ENCODE data around the gene CALHM3. TPM values are rescaled to one million over a fixed set of nuclear protein-coding genes. Genes with fewer than 3 reads are reported as not detected.
A peak's percentile ranks its signal among the peaks of the same experiment; 100 is the strongest.

Gene CALHM3
- total and polyA plus RNA-seq, 2 donors from 2014 or later: not detected

DNA sequence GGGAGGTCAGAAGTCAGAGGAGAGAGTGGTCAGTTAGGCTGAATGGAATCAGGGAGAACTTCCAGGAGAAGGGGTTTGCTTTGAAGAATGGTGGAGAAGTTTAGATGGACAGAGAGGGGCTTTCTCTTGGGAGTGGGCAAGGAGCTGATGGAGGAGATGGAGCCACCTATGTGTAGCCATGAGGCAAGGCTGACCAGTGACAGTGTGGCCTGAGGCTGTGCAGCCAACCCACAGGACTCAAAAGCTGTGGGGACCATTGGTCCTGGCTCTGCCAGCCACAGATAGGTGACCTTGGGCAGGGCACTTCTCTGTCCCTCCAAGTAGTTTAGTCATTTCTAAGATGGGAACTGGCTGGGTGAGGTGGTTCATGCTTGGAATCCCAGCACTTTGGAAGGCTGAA is 33.1 kb upstream of the CALHM3 start:
- no peak for FAIRE-seq
- TF ChIP-seq, protein P1, sequence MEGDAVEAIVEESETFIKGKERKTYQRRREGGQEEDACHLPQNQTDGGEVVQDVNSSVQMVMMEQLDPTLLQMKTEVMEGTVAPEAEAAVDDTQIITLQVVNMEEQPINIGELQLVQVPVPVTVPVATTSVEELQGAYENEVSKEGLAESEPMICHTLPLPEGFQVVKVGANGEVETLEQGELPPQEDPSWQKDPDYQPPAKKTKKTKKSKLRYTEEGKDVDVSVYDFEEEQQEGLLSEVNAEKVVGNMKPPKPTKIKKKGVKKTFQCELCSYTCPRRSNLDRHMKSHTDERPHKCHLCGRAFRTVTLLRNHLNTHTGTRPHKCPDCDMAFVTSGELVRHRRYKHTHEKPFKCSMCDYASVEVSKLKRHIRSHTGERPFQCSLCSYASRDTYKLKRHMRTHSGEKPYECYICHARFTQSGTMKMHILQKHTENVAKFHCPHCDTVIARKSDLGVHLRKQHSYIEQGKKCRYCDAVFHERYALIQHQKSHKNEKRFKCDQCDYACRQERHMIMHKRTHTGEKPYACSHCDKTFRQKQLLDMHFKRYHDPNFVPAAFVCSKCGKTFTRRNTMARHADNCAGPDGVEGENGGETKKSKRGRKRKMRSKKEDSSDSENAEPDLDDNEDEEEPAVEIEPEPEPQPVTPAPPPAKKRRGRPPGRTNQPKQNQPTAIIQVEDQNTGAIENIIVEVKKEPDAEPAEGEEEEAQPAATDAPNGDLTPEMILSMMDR (IDR thresholded peaks at IDR 0.05; ENCODE audit: borderline replicate concordance, extremely low read depth, insufficient read depth): no peak
- Histone ChIP-seq H3K27ac (ENCODE audit: low read depth in 2 of 2, low read length in 2 of 2) (peak overlapping the region in 1 of 2 donors; percentile 5), H3K27me3 (ENCODE audit: control insufficient read depth, insufficient read depth, low read length) (no peaks in the 10 kb centered on the region), H3K9ac (ENCODE audit: low read length in 3 of 3) (no peak overlapping the region), H3K9me3 (ENCODE audit: control insufficient read depth in 2 of 3, insufficient read depth in 1 of 3, low read length in 3 of 3) (no peaks in the 10 kb centered on the region), H3K36me3 (ENCODE audit: control insufficient read depth in 2 of 3, insufficient read depth in 3 of 3, low read length in 3 of 3) (no peaks in the 10 kb centered on the region), H3K4me1 (ENCODE audit: control insufficient read depth in 2 of 3, insufficient read depth in 2 of 3, low read depth in 1 of 3, low read length in 3 of 3) (no peaks in the 10 kb centered on the region), H3K4me3 (ENCODE audit: low read length in 3 of 3) (no peak overlapping the region)
- intact Hi-C loops (cut with DNase I): no loop called here
- peak in 1 of 5 donors; percentile 39 for DNase-seq

DNA sequence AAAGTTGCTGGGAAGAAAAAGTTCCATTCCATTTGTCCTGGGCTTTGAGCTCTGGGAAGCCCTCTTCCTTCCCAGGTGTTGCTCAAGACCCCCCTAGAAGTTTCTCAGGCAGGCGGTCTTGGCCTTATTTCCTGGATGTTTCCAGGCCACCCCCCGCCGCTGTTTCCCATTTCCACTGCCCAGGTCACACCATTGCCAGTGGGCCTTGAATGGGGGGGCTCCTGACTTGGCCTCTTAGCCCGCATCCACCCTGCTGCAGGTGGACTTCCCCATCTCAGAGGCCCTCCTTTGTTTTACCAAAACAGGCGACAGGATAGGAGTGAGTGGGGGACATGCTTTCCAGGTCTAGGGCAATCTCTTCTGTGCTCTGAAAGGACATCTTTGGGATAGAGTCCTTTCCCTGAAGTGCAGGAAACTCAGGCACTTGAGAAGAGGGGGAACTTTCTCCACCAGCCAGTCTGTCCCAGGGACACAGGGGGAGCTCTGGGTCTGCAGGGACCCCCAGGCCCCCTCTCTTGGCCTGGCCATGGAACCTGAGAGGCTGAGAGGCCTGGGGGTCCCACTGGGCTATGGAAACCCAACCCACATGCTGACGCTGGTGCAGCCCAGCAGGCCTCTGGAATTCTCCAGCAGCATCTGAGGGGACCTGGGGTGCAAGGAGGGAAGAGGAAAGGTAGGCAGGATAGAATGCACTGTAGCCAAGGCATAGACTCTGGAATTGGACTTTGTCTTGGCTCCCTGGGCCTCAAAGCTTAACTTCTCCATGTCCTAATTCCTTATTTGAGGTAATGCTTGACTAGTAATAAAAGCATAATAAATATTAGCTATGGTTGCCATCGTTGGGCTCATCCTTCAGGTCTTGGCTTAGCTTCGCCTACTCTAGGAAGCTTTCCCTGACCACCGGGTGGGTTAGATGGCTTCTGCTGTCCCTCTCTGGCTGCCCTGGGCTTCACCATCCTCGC is 32.0 kb upstream of the CALHM3 start:
- no peak overlapping the region for H3K27ac ChIP-seq (ENCODE audit: low read depth in 2 of 2, low read length in 2 of 2)
- intact Hi-C loops (cut with DNase I): no loop called here
- peak in 1 of 5 donors; percentile 26 for DNase-seq
- H3K4me3 ChIP-seq (ENCODE audit: low read length in 3 of 3): no peak overlapping the region
- no peaks in the 10 kb centered on the region for H3K27me3 ChIP-seq (ENCODE audit: control insufficient read depth, insufficient read depth, low read length)
- FAIRE-seq: no peak
- no peaks in the 10 kb centered on the region for H3K4me1 ChIP-seq (ENCODE audit: control insufficient read depth in 2 of 3, insufficient read depth in 2 of 3, low read depth in 1 of 3, low read length in 3 of 3)
- H3K9ac ChIP-seq (ENCODE audit: low read length in 3 of 3): no peak overlapping the region
- no peaks in the 10 kb centered on the region for H3K36me3 ChIP-seq (ENCODE audit: control insufficient read depth in 2 of 3, insufficient read depth in 3 of 3, low read length in 3 of 3)
- TF ChIP-seq, protein P1 (IDR thresholded peaks at IDR 0.05; ENCODE audit: borderline replicate concordance, extremely low read depth, insufficient read depth): no peak
- no peaks in the 10 kb centered on the region for H3K9me3 ChIP-seq (ENCODE audit: control insufficient read depth in 2 of 3, insufficient read depth in 1 of 3, low read length in 3 of 3)

DNA sequence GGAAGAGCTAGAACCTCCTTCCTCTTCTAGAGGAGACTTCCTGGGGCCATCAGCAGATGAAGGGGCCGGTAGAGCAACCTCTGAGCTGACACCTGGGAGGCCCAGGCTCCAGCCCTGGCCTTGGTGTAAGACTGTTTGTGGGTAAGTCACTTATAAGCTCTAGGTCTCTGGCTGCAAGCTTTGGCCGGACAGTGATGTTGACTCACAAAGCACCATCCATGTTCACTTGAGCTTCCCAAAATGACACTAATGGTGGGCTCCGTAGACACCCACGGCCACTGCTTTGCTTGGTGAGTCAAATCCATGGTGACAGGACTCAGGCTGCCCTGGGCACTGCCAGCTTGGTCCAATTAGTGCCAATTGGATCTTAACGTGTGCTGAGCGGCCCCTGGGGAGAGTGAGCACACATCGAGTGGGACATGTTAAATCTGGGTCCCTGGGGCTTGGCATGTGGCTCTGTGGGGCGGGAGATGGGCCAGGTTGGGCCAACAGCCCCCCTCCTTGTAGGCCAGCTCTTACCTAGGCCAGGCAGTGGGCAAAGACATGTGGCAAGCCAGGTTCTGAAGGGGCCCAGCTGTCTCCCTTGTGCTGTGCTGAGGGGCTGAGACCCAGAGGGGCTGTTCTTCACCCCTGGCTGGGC is 31.1 kb upstream of the CALHM3 start:
- TF ChIP-seq, protein P1 (IDR thresholded peaks at IDR 0.05; ENCODE audit: borderline replicate concordance, extremely low read depth, insufficient read depth): no peak
- Histone ChIP-seq H3K4me1 (ENCODE audit: control insufficient read depth in 2 of 3, insufficient read depth in 2 of 3, low read depth in 1 of 3, low read length in 3 of 3) (no peaks in the 10 kb centered on the region), H3K27me3 (ENCODE audit: control insufficient read depth, insufficient read depth, low read length) (no peaks in the 10 kb centered on the region), H3K36me3 (ENCODE audit: control insufficient read depth in 2 of 3, insufficient read depth in 3 of 3, low read length in 3 of 3) (no peaks in the 10 kb centered on the region), H3K27ac (ENCODE audit: low read depth in 2 of 2, low read length in 2 of 2) (no peak overlapping the region), H3K9me3 (ENCODE audit: control insufficient read depth in 2 of 3, insufficient read depth in 1 of 3, low read length in 3 of 3) (no peaks in the 10 kb centered on the region), H3K9ac (ENCODE audit: low read length in 3 of 3) (no peak overlapping the region), H3K4me3 (ENCODE audit: low read length in 3 of 3) (no peak overlapping the region)
- intact Hi-C loops (cut with DNase I): no loop called here
- FAIRE-seq (no peak), DNase-seq (peak in 1 of 5 donors; percentile 35)

Measured in kidney (tissue), 14 donors.